Measurements from ENCODE around the gene OSM. TPM values are rescaled to one million over a fixed set of nuclear protein-coding genes. Genes with fewer than 3 reads are reported as not detected.

The OSM gene
- total RNA-seq, 5 donors from 2014 or later (not counting 1 experiment from before 2014, with no cell fraction given), result 5.9 to 16.5 (median 7.4) TPM

DNA sequence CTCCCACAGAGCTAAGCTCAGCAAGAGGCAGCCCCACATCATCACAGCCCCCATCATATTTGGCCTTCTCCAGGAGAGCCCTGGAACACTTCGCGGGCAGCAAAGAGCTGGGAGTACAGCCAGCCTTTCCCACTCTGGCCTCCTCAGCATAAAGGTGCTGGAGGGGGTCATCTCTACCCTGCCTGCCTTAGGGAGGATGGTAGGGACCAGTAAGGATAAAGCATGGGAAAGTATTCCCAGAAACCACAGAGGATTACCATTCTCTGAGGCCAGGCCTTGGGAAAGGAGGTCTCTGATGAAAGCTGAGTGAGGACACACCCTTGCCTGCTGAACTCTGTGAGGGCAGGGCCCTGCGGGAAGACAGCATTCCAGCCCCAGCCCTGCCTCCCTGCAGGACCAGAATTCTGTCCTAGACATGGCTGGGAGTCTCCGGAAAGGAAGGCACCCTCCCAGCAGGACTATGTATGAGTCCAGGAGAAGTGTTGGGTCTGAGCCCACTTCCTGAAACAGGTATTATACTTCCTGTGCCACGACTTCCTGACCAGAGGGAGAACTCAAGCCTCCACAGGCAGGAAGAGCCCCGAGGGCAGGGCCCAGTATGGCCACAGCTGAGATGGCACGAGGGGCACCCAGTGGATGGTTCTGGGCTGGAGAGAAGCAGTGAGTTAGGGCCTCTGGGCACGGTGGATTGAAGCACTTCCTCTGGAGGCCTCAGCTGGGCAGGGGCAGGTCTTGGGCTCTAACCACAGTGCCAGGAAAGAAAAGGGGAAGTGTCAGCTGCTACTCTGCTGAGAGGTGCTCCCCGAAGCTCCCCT is 35.6 kb upstream of the OSM start:
- ChIA-PET CTCF (interaction anchor here (1.0 to 1.8 kb wide), 5 partner anchors 13 to 617 kb away, joined by 3 to 7 read pairs (median 4); partner anchors contain the start of genes CASTOR1 (in 2 of the 2) and TBC1D10A (in 1 of the 2)), POLR2A (interaction anchor here in 1 of 2 donors (0.5 kb wide), 1 partner anchor 371 kb away, joined by 5 read pairs; no protein-coding TSS in a partner anchor)
- peak overlapping the region; percentile 10 to 73 (median 49) for H3K4me3 Mint-ChIP-seq
- peaks cover 82 to 95% of the 10 kb centered on the region in 2 experiments for H3K4me1 ChIP-seq (ENCODE audit: control insufficient read depth in 1 of 2, extremely low read depth in 1 of 2, insufficient read depth in 2 of 2, low read length in 2 of 2)
- ATAC-seq (replicated peaks in 1 of 4) (no peak), DNase-seq (peak in 1 of 35 experiments; percentile 24)
- H3K4me1 Mint-ChIP-seq, result peaks cover 88 to 99% (median 98%) of the 10 kb centered on the region in 3 donors
- H3K9me3 Mint-ChIP-seq, result no peaks in the 10 kb centered on the region
- H3K4me3 ChIP-seq (ENCODE audit: control insufficient read depth in 1 of 2, extremely low read depth in 1 of 2, low read length in 1 of 2), result peak overlapping the region in 1 of 2 donors; percentile 19
- no peaks in the 10 kb centered on the region for H3K27me3 Mint-ChIP-seq
- WGBS (ENCODE audit: insufficient coverage), result 10% methylated on average over 6 of the region's 9 CpGs
- H3K36me3 Mint-ChIP-seq, result peaks cover 45% of the 10 kb centered on the region
- H3K27me3 ChIP-seq (replicated peaks in 1 of 2; ENCODE audit: control insufficient read depth in 2 of 2, extremely low read depth in 1 of 2, insufficient read depth in 2 of 2, low read length in 1 of 2), result no peaks in the 10 kb centered on the region
- peak overlapping the region; percentile 86 for H3K27ac ChIP-seq (ENCODE audit: low read length)
- H3K9me3 ChIP-seq, result no peaks in the 10 kb centered on the region
- peak overlapping the region; percentile 98 to 99 for H3K27ac Mint-ChIP-seq
- H3K36me3 ChIP-seq (ENCODE audit: control insufficient read depth in 2 of 2, extremely low read depth in 1 of 2, insufficient read depth in 1 of 2, low read length in 1 of 2), result peaks cover 10 to 62% of the 10 kb centered on the region in 2 donors

DNA sequence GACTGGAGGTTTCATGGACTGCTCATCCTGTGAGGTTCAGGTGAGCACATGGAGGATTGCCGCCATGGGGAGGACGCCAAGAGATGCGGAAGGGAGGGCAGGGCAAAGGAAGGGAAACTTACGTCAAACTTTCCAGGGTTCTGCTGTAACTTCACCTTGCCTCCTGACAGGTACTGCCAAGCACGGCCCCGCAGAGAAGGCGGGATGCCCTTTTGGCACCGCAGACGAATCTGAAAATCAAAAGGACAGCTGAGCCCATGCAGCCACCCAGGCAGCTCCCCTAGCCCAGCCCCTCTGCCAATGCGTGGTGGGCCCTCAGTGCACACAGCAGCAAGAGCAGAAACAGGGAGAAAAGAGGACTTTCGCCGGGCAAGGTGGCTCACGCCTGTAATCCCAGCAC is 32.7 kb upstream of the OSM start:
- Mint-ChIP-seq H3K27ac (peak overlapping the region; percentile 94 to 99), H3K9me3 (no peaks in the 10 kb centered on the region), H3K27me3 (no peaks in the 10 kb centered on the region), H3K36me3 (peaks cover 53% of the 10 kb centered on the region), H3K4me3 (peak overlapping the region in 1 of 3 donors; percentile 70), H3K4me1 (peaks cover 86 to 93% (median 91%) of the 10 kb centered on the region in 3 donors)
- 97% methylated on average over 11 of the region's 13 CpGs for WGBS (ENCODE audit: insufficient coverage)
- ChIA-PET POLR2A (no interaction called here), CTCF (no interaction called here)
- H3K4me1 ChIP-seq (ENCODE audit: control insufficient read depth in 1 of 2, extremely low read depth in 1 of 2, insufficient read depth in 2 of 2, low read length in 2 of 2), result peaks cover 67 to 96% of the 10 kb centered on the region in 2 experiments
- no peak for DNase-seq
- H3K9me3 ChIP-seq, result no peaks in the 10 kb centered on the region
- H3K4me3 ChIP-seq (ENCODE audit: control insufficient read depth in 1 of 2, extremely low read depth in 1 of 2, low read length in 1 of 2), result no peak overlapping the region
- peak overlapping the region; percentile 71 for H3K27ac ChIP-seq (ENCODE audit: low read length)
- no peak for ATAC-seq (replicated peaks in 1 of 4)
- no peaks in the 10 kb centered on the region for H3K27me3 ChIP-seq (replicated peaks in 1 of 2; ENCODE audit: control insufficient read depth in 2 of 2, extremely low read depth in 1 of 2, insufficient read depth in 2 of 2, low read length in 1 of 2)
- H3K36me3 ChIP-seq (ENCODE audit: control insufficient read depth in 2 of 2, extremely low read depth in 1 of 2, insufficient read depth in 1 of 2, low read length in 1 of 2), result peaks cover 16 to 82% of the 10 kb centered on the region in 2 donors

DNA sequence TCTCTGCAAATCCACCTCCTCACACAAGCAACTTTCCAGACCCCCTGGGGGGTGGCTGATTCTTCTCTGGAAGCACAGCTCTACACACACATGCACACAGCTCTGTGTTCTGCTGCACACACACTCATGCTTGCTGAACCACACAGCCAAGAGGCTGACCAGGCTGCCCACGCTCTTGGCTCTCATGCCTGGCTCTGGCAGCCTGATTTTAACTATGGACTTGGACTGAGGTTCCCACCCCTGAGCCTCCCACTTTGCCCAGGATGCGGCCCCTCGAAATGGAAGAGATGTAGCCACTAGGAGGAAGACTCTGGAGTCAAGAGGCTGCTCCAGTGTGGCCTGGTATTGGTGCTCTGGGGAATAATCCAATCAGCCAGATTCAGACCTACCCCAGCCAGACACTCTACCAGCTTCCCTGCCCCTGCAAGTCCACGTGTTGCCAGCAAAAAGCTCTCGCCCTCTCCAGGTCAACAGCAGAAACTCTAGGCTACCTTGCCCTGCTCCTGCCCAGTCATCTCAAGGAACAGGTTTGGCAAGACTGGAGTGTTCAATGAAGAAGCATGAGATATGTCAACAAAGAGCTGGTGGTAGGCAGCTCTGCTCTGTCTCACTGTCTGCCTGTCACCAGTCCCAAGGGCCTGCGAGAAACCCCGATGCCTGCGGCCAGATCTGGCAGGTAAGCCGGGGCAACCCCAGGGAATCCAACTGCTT is 31.5 kb upstream of the OSM start:
- H3K4me3 ChIP-seq (ENCODE audit: control insufficient read depth in 1 of 2, extremely low read depth in 1 of 2, low read length in 1 of 2), result peak overlapping the region in 1 of 2 donors; percentile 32
- Mint-ChIP-seq H3K27ac (peak overlapping the region; percentile 94 to 99), H3K4me3 (peak overlapping the region in 1 of 3 donors; percentile 70), H3K36me3 (peaks cover 56% of the 10 kb centered on the region), H3K9me3 (no peaks in the 10 kb centered on the region), H3K27me3 (no peaks in the 10 kb centered on the region), H3K4me1 (peaks cover 81 to 88% (median 86%) of the 10 kb centered on the region in 3 donors)
- H3K27ac ChIP-seq (ENCODE audit: low read length), result peak overlapping the region; percentile 71
- POLR2A ChIA-PET, result no interaction called here
- WGBS (ENCODE audit: insufficient coverage), result 95% methylated on average over 7 of the region's 9 CpGs
- H3K36me3 ChIP-seq (ENCODE audit: control insufficient read depth in 2 of 2, extremely low read depth in 1 of 2, insufficient read depth in 1 of 2, low read length in 1 of 2), result peaks cover 23 to 84% of the 10 kb centered on the region in 2 donors
- CTCF ChIA-PET, result interaction anchor here in 1 of 2 donors (0.6 kb wide), 1 partner anchor 910 kb away, joined by 6 read pairs; no protein-coding TSS in a partner anchor
- no peaks in the 10 kb centered on the region for H3K9me3 ChIP-seq
- no peak for DNase-seq
- no peak for ATAC-seq (replicated peaks in 1 of 4)
- no peaks in the 10 kb centered on the region for H3K27me3 ChIP-seq (replicated peaks in 1 of 2; ENCODE audit: control insufficient read depth in 2 of 2, extremely low read depth in 1 of 2, insufficient read depth in 2 of 2, low read length in 1 of 2)
- H3K4me1 ChIP-seq (ENCODE audit: control insufficient read depth in 1 of 2, extremely low read depth in 1 of 2, insufficient read depth in 2 of 2, low read length in 2 of 2), result peaks cover 56 to 87% of the 10 kb centered on the region in 2 experiments

DNA sequence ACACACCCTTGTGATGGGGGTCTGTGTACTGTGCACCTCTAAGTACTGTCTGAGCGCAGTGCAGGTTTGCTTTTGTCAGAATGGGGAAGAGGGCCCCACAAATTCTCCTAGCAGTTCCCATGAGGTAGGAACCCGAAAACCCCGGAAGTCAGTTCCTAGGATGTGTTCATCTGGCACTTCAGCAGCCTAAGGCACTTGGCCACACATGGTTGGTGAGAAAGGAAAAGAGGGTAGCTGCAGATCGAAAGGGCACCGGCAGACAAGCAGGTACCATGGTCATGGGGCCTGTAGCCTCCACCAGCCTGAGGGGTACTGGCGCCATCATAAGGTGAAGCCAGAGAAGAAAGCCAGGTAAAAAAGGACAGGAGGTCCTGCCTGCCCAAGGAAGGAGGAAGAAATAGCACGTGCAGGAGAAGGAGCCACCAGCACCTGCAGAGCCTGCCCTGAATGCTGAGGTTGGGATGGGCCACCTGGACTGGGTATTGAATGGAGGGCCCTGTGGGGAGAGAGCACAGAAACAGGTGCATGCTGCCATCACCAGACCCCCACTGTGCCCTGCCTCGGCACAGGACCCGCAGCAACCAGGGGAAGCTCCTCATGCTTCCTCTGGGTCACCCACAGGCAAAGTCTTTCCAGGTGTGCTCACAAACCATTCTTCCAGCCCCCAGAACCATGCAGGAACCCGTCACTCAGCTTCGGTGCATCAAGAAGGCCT is 30.8 kb upstream of the OSM start:
- H3K27ac ChIP-seq (ENCODE audit: low read length), result peak overlapping the region; percentile 71
- peak overlapping the region in 1 of 3 donors; percentile 70 for H3K4me3 Mint-ChIP-seq
- ATAC-seq (replicated peaks in 1 of 4), result no peak
- peaks cover 25 to 84% of the 10 kb centered on the region in 2 donors for H3K36me3 ChIP-seq (ENCODE audit: control insufficient read depth in 2 of 2, extremely low read depth in 1 of 2, insufficient read depth in 1 of 2, low read length in 1 of 2)
- peaks cover 51 to 80% of the 10 kb centered on the region in 2 experiments for H3K4me1 ChIP-seq (ENCODE audit: control insufficient read depth in 1 of 2, extremely low read depth in 1 of 2, insufficient read depth in 2 of 2, low read length in 2 of 2)
- H3K27me3 Mint-ChIP-seq, result no peaks in the 10 kb centered on the region
- 77% methylated on average over 10 of the region's 11 CpGs for WGBS (ENCODE audit: insufficient coverage)
- no peaks in the 10 kb centered on the region for H3K9me3 ChIP-seq
- H3K27ac Mint-ChIP-seq, result peak overlapping the region; percentile 94 to 99
- ChIA-PET CTCF (no interaction called here), POLR2A (no interaction called here)
- H3K4me1 Mint-ChIP-seq, result peaks cover 74 to 83% (median 80%) of the 10 kb centered on the region in 3 donors
- H3K4me3 ChIP-seq (ENCODE audit: control insufficient read depth in 1 of 2, extremely low read depth in 1 of 2, low read length in 1 of 2), result peak overlapping the region in 1 of 2 donors; percentile 32
- H3K9me3 Mint-ChIP-seq, result no peaks in the 10 kb centered on the region
- H3K27me3 ChIP-seq (replicated peaks in 1 of 2; ENCODE audit: control insufficient read depth in 2 of 2, extremely low read depth in 1 of 2, insufficient read depth in 2 of 2, low read length in 1 of 2), result no peaks in the 10 kb centered on the region
- DNase-seq, result no peak
- H3K36me3 Mint-ChIP-seq, result peaks cover 54% of the 10 kb centered on the region

DNA sequence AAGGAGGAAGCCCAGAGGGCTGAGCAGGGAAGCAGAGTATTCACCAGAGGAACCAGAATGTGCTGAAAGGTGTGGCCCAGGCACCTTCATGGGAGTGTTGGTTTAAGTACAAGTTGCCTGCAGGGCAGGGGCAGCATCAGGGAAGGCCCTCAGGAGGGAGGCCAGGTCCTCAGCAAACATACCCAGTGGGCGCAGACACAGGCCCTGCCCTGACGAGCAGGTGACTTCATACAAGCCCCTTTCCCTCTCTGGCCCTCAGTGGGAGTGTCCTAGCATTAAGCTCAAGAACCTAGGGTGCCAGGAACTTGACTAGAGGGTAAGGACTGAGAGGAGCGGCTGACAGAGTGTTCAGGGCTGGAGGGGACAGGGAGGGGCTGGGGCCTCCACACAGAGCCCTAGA is 30.2 kb upstream of the OSM start:
- H3K4me3 ChIP-seq (ENCODE audit: control insufficient read depth in 1 of 2, extremely low read depth in 1 of 2, low read length in 1 of 2), result peak overlapping the region in 1 of 2 donors; percentile 19
- peak overlapping the region; percentile 94 to 99 for H3K27ac Mint-ChIP-seq
- DNase-seq (no peak), ATAC-seq (replicated peaks in 1 of 4) (peak; percentile 5 to 47 (median 22))
- H3K27me3 ChIP-seq (replicated peaks in 1 of 2; ENCODE audit: control insufficient read depth in 2 of 2, extremely low read depth in 1 of 2, insufficient read depth in 2 of 2, low read length in 1 of 2), result no peaks in the 10 kb centered on the region
- CTCF ChIA-PET, result no interaction called here
- no peaks in the 10 kb centered on the region for H3K9me3 Mint-ChIP-seq
- peaks cover 31 to 82% of the 10 kb centered on the region in 2 donors for H3K36me3 ChIP-seq (ENCODE audit: control insufficient read depth in 2 of 2, extremely low read depth in 1 of 2, insufficient read depth in 1 of 2, low read length in 1 of 2)
- no peaks in the 10 kb centered on the region for H3K27me3 Mint-ChIP-seq
- WGBS (ENCODE audit: insufficient coverage), result no CpG with 5 or more reads among the region's 3 CpGs
- peak overlapping the region in 1 of 3 donors; percentile 70 for H3K4me3 Mint-ChIP-seq
- H3K4me1 Mint-ChIP-seq, result peaks cover 69 to 77% (median 74%) of the 10 kb centered on the region in 3 donors
- H3K36me3 Mint-ChIP-seq, result peaks cover 50% of the 10 kb centered on the region
- H3K9me3 ChIP-seq, result no peaks in the 10 kb centered on the region
- peaks cover 45 to 74% of the 10 kb centered on the region in 2 experiments for H3K4me1 ChIP-seq (ENCODE audit: control insufficient read depth in 1 of 2, extremely low read depth in 1 of 2, insufficient read depth in 2 of 2, low read length in 2 of 2)
- POLR2A ChIA-PET, result interaction anchor here (0.7 to 1.1 kb wide), 3 partner anchors 9 to 45 kb away, joined by 3 to 4 read pairs (median 3); no protein-coding TSS in a partner anchor
- H3K27ac ChIP-seq (ENCODE audit: low read length), result peak overlapping the region; percentile 71
